Lung (tissue), 12 donors: ENCODE measurements around the gene CA12. TPM values are rescaled to one million over a fixed set of nuclear protein-coding genes. Genes with fewer than 3 reads are reported as not detected.

Experiments used
- ATAC-seq: fragments of 200-7000 bp; cut with Tn5 transposase; one replicate; pipeline ENCODE4 v1.9.1; 2020; ENCODE audit warnings: moderate number of reproducible peaks; ENCODE audit not compliant: insufficient read depth, low FRiP score
- DNase-seq, 3 donors: peaks; one replicate each; pipeline ENCODE4 v3.0.0-alpha.2; 2013 to 2017
- H3K27ac ChIP-seq, 2 donors: one replicate each; pipeline ENCODE4 v1.5.1; 2013; ENCODE audit warnings: mild to moderate bottlenecking in 2 of 2, moderate library complexity in 2 of 2, control low read depth in 1 of 2, inconsistent platforms in 1 of 2, low read depth in 1 of 2, low read length in 1 of 2
- H3K27me3 ChIP-seq, 3 donors: one replicate each; pipeline ENCODE4 v1.5.1; 2013; ENCODE audit warnings: low read length in 2 of 3; ENCODE audit not compliant: control insufficient read depth in 3 of 3, insufficient read depth in 3 of 3
- H3K36me3 ChIP-seq, 4 donors: one replicate each; pipeline ENCODE4 v1.5.1; 2013; ENCODE audit warnings: low read length in 4 of 4, mild to moderate bottlenecking in 1 of 4, moderate library complexity in 1 of 4; ENCODE audit not compliant: control insufficient read depth in 4 of 4, insufficient read depth in 4 of 4
- H3K4me1 ChIP-seq, 5 donors: one replicate each; pipeline ENCODE4 v1.5.1; 2013; ENCODE audit warnings: low read length in 5 of 5, mild to moderate bottlenecking in 2 of 5, moderate library complexity in 1 of 5; ENCODE audit not compliant: control insufficient read depth in 5 of 5, insufficient read depth in 5 of 5
- H3K4me3 ChIP-seq: one replicate; pipeline ENCODE4 v1.5.1; 2013; ENCODE audit warnings: mild to moderate bottlenecking, control low read depth, moderate library complexity
- H3K9ac ChIP-seq, 2 donors: one replicate each; pipeline ENCODE4 v1.5.1; 2013; ENCODE audit warnings: low read length in 2 of 2, control low read depth in 1 of 2; ENCODE audit not compliant: insufficient read depth in 1 of 2
- H3K9me3 ChIP-seq, 4 donors: one replicate each; pipeline ENCODE4 v1.5.1; 2013; ENCODE audit warnings: low read length in 3 of 4, mild to moderate bottlenecking in 1 of 4, moderate library complexity in 1 of 4; ENCODE audit not compliant: control insufficient read depth in 4 of 4, insufficient read depth in 3 of 4
- WGBS, 2 donors: extraction: QIAGEN DNeasy Blood & Tissue Kit; methylation state at CpG; one replicate each; pipeline ENCODE4 v1.1.7; 2013; 5-methylcytosine and 5-hydroxymethylcytosine counted together
- polyA plus RNA-seq, 2 donors: library from polyadenylated mRNA; stranded (reverse); fragments of 200-250 nt; gene quantifications; one replicate each; pipeline ENCODE4 v1.2.1, GENCODE V29; 2013
- total RNA-seq, 2 donors: library from RNA; depleted of rRNA in 1 of 2; stranded (reverse); fragments of >200 nt in 1 of 2; gene quantifications; one replicate each; pipeline ENCODE4 v1.2.1, GENCODE V29; 2014 to 2021
- TF ChIP-seq, protein P1 (sequence below): IDR thresholded peaks from 2 replicates; pipeline ENCODE4 v1.5.1; 2012; ENCODE audit warnings: mild to moderate bottlenecking; ENCODE audit errors: control extremely low read depth, extremely low read depth
- donor health status: control.
- donor health status: control.
- donor health status: Bipolar disorder and iron deficiency.
- donor health status: healthy.
- donor health status: DM: yes; HTN: yes; CAD: no.

CA12 gene
- total and polyA plus RNA-seq, 4 donors, result 2.2 to 46.8 (median 5.8) TPM

DNA sequence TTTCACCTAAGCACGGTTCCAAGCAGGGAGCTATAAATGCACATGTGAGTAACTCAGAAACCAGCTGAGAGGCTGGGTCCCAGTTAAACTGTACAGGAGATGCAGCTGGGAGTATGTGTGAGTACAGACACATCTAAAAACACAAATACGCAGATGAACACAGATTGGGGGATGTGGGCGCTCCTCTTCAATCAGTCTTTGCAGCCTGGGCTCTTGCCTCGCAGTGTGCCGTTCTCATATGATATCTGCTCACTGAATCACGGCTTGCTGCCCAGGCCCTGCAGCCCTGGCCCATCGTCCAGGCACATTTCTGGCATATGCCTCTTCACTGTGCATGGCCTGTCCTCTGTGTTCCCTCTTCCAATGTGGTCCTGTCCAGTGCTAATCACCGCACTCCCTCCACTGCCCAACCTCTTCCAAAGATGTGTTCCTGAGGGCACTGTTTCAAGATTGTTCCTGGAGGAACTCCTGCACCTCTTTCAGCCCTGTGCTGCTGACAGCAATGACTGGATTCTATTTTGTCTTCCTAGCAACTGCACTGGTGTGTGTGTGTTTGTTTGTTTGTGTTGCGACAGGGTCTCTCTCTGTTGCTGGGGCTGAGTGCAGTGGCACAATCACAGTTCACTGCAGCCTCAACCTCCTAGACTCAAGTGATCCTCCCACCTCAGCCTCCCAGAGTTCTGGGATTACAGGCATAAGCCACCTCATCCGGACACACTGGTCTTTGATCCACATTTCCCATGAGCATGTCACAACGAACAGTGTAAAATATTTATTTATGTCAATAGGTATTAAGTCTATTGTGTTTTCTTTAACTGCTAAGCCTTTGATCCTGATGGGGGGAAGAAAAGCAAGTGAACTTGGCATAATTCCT lies 17.0 kb downstream of the CA12 start:
- Histone ChIP-seq H3K9me3 (peaks cover 0 to 2% (median 0%) of the 10 kb centered on the region in 4 donors), H3K9ac (no peak overlapping the region), H3K4me1 (peaks cover 0 to 9% (median 4%) of the 10 kb centered on the region in 5 donors), H3K4me3 (no peak overlapping the region), H3K27ac (no peak overlapping the region), H3K27me3 (no peaks in the 10 kb centered on the region), H3K36me3 (no peaks in the 10 kb centered on the region)
- WGBS, 2 donors, result 84 to 92% methylated on average over 11 of the region's 11 CpGs
- TF ChIP-seq, protein P1, sequence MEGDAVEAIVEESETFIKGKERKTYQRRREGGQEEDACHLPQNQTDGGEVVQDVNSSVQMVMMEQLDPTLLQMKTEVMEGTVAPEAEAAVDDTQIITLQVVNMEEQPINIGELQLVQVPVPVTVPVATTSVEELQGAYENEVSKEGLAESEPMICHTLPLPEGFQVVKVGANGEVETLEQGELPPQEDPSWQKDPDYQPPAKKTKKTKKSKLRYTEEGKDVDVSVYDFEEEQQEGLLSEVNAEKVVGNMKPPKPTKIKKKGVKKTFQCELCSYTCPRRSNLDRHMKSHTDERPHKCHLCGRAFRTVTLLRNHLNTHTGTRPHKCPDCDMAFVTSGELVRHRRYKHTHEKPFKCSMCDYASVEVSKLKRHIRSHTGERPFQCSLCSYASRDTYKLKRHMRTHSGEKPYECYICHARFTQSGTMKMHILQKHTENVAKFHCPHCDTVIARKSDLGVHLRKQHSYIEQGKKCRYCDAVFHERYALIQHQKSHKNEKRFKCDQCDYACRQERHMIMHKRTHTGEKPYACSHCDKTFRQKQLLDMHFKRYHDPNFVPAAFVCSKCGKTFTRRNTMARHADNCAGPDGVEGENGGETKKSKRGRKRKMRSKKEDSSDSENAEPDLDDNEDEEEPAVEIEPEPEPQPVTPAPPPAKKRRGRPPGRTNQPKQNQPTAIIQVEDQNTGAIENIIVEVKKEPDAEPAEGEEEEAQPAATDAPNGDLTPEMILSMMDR, result no peak
- ATAC-seq (no peak), DNase-seq (no peak)

DNA sequence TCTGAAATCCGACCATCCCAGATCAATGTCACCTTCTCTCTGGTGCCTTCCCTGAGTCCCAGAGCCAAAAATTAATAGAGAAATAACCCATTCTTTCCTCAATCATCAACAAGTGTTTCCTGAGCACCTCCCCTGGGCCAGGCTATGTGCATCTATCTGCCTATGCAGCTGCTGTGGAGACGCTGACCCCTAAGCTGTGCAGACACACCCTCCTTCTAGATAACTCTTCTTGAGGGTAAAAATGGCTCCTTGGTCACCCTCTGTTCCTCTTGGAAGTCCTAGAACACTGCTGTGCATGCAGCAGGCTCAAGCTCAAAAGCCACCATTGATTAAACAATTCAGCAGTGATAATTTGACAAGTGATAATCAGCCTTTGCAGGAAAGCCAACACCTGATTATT lies 18.4 kb downstream of the CA12 start:
- peaks cover 0 to 5% (median 4%) of the 10 kb centered on the region in 5 donors for H3K4me1 ChIP-seq
- no peak for ATAC-seq
- no peak for DNase-seq
- peaks cover 0 to 2% (median 0%) of the 10 kb centered on the region in 4 donors for H3K9me3 ChIP-seq
- no peak overlapping the region for H3K4me3 ChIP-seq
- peaks cover 0 to 8% (median 0%) of the 10 kb centered on the region in 3 donors for H3K27me3 ChIP-seq
- H3K27ac ChIP-seq, result no peak overlapping the region
- no peaks in the 10 kb centered on the region for H3K36me3 ChIP-seq
- TF ChIP-seq, protein P1, result no peak
- H3K9ac ChIP-seq, result no peak overlapping the region
- WGBS, 2 donors, result 62 to 66% methylated on average over 2 of the region's 2 CpGs

DNA sequence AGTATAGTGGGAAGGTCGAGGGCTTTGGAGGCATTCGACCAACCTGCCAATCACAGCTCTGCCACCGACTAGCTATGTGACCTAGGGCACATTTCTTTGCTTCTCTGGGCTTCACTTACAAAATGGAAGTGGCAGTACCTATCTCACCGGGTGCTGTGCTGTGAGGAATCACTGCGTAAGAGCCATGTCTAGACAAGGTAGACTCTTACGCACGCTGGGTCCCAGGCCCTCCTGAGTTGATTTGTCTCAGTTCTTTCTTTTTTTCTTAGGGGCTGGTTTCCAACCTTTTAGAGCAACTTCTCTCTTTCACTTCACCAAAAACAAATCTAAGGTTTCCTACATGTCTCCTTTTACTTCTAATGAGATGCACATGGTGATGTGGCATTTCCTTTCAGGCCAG lies 18.8 kb downstream of the CA12 start:
- DNase-seq (no peak), ATAC-seq (no peak)
- Histone ChIP-seq H3K9ac (no peak overlapping the region), H3K27me3 (peaks cover 0 to 8% (median 0%) of the 10 kb centered on the region in 3 donors), H3K4me1 (peaks cover 0 to 5% (median 4%) of the 10 kb centered on the region in 5 donors), H3K27ac (no peak overlapping the region), H3K36me3 (no peaks in the 10 kb centered on the region), H3K9me3 (peaks cover 0 to 2% (median 0%) of the 10 kb centered on the region in 4 donors), H3K4me3 (no peak overlapping the region)
- WGBS, 2 donors, result 86 to 87% methylated on average over 7 of the region's 7 CpGs
- TF ChIP-seq, protein P1, result no peak
